HG02623 (cell line): ENCODE data around the gene KIDINS220.

ENCODE experiments used
- ATAC-seq: cut with Tn5 transposase; IDR thresholded peaks from one replicate; pipeline ENCODE4 v1.9.1; 2021; ENCODE audit warnings: moderate library complexity; ENCODE audit not compliant: unreplicated experiment

Gene KIDINS220

DNA sequence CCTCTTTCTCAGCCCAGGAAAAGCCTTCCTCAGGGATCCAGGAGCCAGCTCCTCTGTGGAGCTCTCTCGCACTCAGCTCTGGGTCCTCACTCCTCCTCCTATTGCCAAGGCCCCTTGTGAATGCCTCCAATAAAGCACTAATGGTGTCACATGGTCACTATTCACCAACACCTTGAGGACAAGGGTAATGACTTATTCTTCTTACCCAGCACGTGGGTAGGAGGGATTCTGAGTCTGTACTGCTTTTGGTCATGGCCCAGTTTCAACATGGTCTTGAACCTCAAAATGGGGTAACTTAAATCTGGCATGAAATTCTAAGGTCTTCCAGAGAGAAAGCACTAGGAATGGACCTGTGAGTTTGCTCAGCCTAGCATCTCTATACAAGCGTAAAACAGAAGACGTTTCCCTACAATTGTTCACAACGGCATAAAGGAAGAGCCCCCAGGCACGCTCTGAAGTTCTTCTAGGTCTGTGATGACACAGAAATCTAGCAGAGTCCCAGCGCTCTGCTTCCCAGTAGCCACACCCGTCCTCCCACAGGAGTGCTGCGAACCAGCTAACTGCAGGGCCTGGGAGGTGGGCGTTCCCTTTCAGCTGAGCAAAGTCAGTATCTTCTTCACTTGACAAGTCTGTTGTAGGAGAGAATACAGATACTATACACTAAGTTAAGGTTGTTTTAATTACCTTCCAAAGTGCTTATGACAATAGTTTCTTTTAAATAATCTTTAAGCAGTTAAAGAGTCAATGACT lies 14.6 kb upstream of the KIDINS220 start:
- ATAC-seq: no peak

- ATAC-seq: no peak
Measured at GRCh38 chr2:8850845-8851487, 13.6 kb upstream of the KIDINS220 start.

GRCh38 chr2:8849327-8849726 lies 11.9 kb upstream of the KIDINS220 start:
- no peak for ATAC-seq

DNA sequence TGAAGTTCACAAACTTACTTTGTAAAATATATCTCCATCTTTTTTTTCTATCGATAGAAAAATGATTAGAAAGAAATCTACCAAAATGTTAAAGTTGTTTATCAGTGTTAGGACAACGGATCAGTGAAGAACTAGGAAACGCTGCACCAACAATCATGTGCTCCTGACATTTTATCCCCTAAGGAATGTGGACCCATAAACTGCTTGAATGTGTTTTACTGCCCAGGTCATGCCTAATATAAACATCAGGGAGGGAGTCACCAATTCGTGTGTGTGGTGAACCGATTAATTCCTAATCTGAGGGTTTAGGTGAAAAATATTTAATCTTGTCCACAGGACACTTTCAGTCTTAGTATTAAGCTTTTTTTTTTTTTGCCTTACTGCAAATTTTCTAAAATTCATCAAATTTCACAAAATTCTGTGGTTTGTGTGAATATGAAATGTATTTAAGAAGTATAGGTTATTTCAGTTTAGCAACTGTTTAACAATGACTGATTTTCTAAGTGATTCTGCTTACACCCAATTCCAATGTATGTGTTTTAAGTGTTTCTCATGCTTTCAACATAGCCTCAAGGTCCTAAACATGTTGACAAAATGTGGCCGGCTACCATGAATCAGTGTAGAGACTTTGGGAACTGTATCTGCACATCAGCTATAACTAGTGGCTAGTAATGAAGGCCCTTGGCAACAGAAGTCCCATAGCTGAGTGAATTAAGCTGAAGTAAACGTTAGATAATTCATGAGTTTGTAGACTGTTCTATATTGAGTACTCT lies 11.1 kb upstream of the KIDINS220 start:
- no peak for ATAC-seq

DNA sequence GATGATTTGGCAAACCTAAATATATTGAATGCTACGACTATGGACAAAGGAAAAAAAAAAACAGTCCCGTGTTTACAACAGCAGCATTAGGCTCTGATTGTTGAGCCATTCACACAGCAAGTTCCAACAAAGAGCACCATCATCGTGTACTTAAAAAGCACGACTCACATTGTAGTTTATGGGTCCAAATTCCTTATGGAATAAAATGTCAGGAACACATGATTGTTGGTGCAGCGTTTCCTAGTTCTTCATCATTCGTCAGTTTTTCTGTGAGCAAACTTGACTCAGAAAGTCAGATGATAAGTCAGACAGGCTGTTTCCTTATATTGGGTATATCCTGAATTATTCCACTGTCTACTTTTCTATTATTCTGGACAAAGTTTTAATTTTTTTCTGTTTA lies 10.0 kb upstream of the KIDINS220 start:
- no peak for ATAC-seq

DNA sequence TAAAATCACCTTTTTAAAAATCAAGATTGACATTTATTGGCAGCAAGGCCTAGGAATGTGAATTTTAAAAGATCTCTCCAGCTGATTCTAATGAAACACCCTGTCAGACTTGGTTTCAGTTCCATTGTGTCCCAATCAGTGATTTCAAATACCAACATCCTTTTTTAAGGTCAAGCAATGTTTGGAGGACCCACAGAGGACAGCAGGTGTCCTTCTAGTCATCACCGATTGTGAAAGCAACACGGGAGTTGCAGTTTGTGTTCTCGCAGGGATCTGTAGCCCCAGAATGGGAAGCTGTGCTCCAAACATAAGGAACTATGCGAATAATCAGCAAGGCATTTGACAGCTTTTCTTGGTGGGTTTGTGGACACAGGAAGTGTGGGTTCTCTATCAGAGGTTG lies 4.5 kb upstream of the KIDINS220 start:
- ATAC-seq: no peak

GRCh38 chr2:8840475-8841091 lies 3.2 kb upstream of the KIDINS220 start:
- no peak for ATAC-seq

DNA sequence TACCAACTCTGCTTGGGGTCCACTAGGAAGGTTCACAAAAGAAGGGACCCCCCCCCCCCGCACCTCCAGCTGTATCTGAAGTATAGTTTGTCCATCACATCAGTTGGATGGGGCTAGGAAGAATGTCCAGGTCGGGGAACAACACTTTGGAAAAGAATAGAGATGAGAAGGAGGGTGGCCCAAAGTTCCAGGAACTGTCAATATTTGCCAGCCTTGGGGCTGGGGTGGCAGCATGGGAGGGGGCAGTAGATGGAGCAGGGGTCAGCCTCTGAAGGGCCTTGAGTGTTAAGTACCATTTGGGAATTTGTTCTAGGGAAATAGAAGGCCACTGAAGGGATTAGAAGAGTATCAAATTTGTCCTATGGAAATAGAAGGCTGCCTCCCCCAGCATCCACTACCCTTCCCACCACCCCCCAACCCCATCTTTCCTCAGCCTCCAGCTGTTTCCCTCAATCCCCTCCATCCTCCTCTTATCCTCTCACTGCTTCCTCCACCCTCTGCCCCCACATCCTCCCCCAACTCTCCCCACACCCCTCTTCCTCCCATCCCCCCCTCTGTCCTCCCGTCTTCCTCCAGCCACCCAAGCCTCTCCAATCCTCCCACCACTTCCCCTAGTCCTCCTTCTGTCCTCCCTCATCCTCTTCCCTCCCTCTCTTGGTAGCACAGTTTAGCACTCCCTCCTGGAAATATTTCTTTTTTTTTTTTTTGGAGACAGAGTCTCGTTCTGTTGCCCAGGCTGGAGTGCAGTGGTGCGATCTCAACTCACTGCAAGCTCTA lies 2.0 kb upstream of the KIDINS220 start:
- ATAC-seq: no peak

DNA sequence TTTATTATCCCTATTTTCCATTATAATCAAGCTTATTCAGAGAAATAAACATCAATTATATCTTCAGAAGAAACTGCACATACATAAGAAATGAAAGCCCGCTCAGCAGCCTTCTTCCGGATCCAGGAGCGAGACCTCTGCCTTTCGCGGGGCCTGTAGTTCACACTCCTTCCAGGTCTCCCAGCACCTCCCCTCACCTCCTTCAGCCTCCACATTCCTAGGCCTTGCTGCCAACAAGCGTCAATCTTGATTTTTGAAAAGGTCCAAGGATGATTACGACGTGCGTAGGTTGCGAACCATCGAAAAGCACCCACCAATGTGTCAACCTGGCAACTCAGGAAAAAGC lies 355 bp upstream of the KIDINS220 start:
- ATAC-seq: no peak

GRCh38 chr2:8835279-8835678 lies 2.1 kb downstream of the KIDINS220 start:
- no peak for ATAC-seq

DNA sequence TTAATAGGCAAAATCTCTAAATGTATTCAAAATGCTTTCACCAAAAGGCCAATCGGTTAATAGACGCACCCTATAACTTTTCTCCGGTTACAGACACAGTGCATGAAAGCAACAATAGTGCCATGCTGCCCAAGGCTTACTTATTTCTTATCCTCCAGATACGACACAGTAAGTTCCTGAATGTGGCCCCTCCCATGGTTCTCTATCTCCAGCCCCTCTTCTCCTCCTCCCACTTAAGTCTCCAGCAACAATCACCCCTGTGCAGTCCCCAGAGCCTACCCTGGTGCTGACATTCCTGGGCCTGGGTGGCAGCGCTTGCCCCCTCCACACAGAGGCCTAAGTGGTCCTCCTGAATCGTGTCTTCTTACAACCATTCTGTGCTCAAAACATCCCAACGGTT lies 3.6 kb downstream of the KIDINS220 start:
- ATAC-seq: no peak

GRCh38 chr2:8831516-8831915 lies 5.9 kb downstream of the KIDINS220 start:
- ATAC-seq: no peak

- ATAC-seq: no peak
Measured at GRCh38 chr2:8827729-8828128, 9.7 kb downstream of the KIDINS220 start.

DNA sequence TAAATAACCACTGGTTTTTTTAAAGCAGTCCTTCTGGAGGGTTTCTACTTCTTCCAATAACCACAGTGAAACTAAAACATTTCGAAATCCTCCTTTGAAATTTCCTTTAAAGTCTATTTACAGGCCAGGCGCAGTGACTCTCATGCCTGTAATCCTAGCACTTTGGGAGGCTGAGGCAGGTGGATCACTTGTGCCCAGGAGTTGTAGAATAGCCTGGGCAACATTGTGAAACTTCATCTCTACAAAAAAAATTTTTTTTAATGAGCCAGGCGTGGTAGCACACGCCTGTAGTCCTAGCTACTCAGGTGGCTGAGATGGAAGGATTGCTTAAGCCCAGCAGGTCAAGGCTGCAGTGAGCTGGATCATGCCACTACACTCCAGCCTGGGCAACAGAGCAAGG lies 15.2 kb downstream of the KIDINS220 start:
- no peak for ATAC-seq

DNA sequence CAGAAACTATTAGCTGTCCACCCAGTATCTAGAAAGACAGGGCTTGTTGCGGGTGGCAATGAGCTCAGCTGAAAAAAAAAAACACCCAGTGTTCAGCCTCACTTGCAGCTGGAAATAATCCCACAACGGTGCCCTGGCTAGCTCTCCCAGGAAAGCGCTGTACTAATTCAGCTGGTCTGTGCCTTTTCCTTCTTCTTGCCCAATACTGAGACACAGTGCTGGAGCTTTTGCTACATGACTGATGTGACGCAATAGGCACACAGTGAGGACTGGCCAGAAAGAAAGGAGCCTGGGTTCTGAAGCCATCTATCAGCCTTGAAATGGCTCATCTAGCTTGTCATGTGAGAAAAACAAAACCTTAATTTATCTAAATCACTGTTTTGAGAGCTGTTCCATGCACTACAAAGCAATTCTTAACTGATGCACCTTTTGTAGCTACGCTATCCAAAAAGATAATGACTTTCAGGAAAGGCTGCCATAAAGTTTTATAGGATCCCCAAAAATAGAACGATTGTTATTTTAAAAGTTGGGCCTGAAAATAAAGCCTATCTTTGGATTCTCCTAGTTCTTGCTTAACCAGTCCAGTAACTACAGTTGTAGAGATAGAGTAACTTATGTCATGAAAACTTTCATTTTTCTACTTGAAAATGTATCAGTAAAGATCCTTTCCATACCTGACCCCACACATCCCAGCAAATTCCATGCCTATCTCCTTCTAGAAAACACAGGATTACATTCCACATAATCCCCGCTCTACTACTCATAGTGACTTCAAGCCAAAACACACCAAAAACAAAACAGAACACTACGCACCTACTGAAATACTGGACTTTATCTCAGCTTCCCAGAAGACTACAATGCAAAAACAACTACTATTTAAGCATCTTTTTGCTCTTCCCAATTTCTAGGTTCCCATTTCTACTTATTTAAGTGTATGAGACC lies 15.9 kb downstream of the KIDINS220 start:
- no peak for ATAC-seq

GRCh38 chr2:8819948-8820347 lies 17.5 kb downstream of the KIDINS220 start:
- no peak for ATAC-seq

DNA sequence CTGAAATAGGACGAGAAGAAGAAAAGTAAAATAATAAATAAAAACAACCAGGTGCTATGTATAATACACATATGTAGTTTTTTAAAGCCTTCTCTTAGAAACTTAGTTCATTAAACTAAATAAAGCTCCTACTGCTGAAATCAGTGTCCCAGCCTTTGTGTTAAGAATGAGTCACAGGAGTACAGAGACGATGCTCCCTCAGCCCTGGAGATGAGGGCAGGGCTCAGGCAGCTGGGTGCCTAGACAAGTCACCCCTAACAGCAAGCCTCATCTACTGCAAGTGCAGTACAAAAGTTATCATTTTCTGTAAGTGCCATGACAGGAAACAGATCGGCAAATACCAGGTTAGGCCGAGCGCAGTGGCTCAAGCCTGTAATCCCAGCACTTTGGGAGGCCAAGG lies 18.2 kb downstream of the KIDINS220 start:
- ATAC-seq: no peak

- no peak for ATAC-seq
Measured at GRCh38 chr2:8817221-8817620, 20.2 kb downstream of the KIDINS220 start.

DNA sequence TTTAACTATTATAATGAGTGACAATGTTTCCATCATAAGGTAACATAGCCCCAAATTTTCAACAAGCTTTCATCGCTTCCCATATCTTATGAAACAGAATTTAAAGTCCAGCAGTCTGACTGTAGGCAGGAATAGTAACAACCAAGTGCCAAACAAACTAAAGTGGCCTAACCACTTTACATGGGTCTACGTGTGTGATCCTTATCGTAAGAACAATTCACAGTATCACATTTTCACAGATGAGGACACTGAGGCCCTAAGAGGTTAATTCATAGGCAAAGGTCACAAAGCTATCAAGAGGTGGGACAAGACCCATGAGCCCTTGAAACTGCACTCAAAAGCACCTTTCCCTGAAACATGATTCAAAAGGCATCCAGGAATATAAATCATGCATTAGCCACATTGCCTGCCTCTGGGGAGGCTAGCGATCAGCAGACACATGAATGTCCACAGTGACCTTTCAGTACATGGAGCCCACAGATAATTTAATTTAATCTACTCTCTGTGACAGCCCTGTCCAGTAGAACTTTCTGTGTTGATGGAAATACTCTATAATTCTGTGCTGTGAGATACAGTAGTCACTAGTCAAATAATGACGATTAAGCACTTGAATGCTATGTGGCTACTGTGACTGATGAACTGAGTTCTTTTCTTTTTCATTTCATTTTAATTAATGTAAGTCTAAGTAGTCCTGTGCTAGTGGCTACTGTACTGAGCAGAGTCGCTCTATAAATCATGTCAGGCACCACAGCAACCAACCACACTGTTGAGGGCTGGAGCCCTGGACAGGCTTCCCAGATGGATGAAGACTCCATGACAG lies 30.3 kb downstream of the KIDINS220 start:
- no peak for ATAC-seq
